Ecto neural progenitor cell (in vitro differentiated cells): ENCODE results near the gene PDRG1.
"Not testable (repeated sequence)": the region's sequence is repeated elsewhere in the genome, so short reads cannot be mapped to it uniquely, and the experiment has no call there.

Experiments
- DNase-seq: peaks from one replicate; pipeline ENCODE4 v3.0.0-alpha.2; 2018; ENCODE audit warnings: low spot score

The PDRG1 gene

GRCh38 chr20:31966991-31967655 lies 15.3 kb upstream of the PDRG1 start:
- DNase-seq: no peak

GRCh38 chr20:31963889-31964288 lies 12.0 kb upstream of the PDRG1 start:
- no peak for DNase-seq

- DNase-seq: no peak
Observed at GRCh38 chr20:31962761-31963160, 10.9 kb upstream of the PDRG1 start.

- no peak for DNase-seq
Observed at GRCh38 chr20:31956556-31957526, 5.0 kb upstream of the PDRG1 start.

- no peak for DNase-seq
Observed at GRCh38 chr20:31954500-31954899, 2.7 kb upstream of the PDRG1 start.

GRCh38 chr20:31953556-31954148 lies 1.8 kb upstream of the PDRG1 start:
- DNase-seq: no peak

- DNase-seq: no peak
Observed at GRCh38 chr20:31951203-31951529, 680 bp downstream of the PDRG1 start.

GRCh38 chr20:31949877-31950646 lies 1.8 kb downstream of the PDRG1 start:
- no peak for DNase-seq

- no peak for DNase-seq
Observed at GRCh38 chr20:31948008-31948407, 3.8 kb downstream of the PDRG1 start.

GRCh38 chr20:31945785-31946184 lies 6.1 kb downstream of the PDRG1 start:
- DNase-seq: no peak

- DNase-seq: no peak
Observed at GRCh38 chr20:31945319-31945718, 6.5 kb downstream of the PDRG1 start.

- DNase-seq: no peak
Observed at GRCh38 chr20:31943052-31943471, 8.8 kb downstream of the PDRG1 start.

GRCh38 chr20:31939661-31940060 lies 12.2 kb downstream of the PDRG1 start:
- DNase-seq: no peak

- no peak for DNase-seq
Observed at GRCh38 chr20:31937820-31938219, 14.0 kb downstream of the PDRG1 start.

- no peak for DNase-seq
Observed at GRCh38 chr20:31936420-31936819, 15.4 kb downstream of the PDRG1 start.

- DNase-seq: no peak
Observed at GRCh38 chr20:31934968-31935764, 16.7 kb downstream of the PDRG1 start.

- no peak for DNase-seq
Observed at GRCh38 chr20:31934491-31934890, 17.4 kb downstream of the PDRG1 start.

- no peak for DNase-seq
Observed at GRCh38 chr20:31933698-31934097, 18.1 kb downstream of the PDRG1 start.

- no peak for DNase-seq
Observed at GRCh38 chr20:31930779-31931178, 21.1 kb downstream of the PDRG1 start.

- DNase-seq: not testable (repeated sequence)
Observed at GRCh38 chr20:31929631-31930030, 22.2 kb downstream of the PDRG1 start.

GRCh38 chr20:31927627-31928159 lies 24.2 kb downstream of the PDRG1 start:
- DNase-seq: no peak
